CD4-positive, alpha-beta T cell treated with Interleukin-4 for 1 hour (primary cell): ENCODE measurements around the gene LDB2.
"Not testable (repeated sequence)": the region's sequence is repeated elsewhere in the genome, so short reads cannot be mapped to it uniquely, and the experiment has no call there.

Source experiments
- DNase-seq, 2 donors: peaks; one replicate each; pipeline ENCODE4 v3.0.0-alpha.2; 2020 to 2022

Gene LDB2

GRCh38 chr4:16582526-16582925 is 315.9 kb downstream of the LDB2 start:
- DNase-seq, result no peak

- no peak for DNase-seq
Measured at GRCh38 chr4:16582036-16582435, 316.4 kb downstream of the LDB2 start.

GRCh38 chr4:16581117-16581516 is 317.3 kb downstream of the LDB2 start:
- DNase-seq, result no peak

- DNase-seq, result no peak
Measured at GRCh38 chr4:16580514-16580913, 317.9 kb downstream of the LDB2 start.

- DNase-seq, result no peak
Measured at GRCh38 chr4:16579866-16580265, 318.6 kb downstream of the LDB2 start.

GRCh38 chr4:16577177-16577576 is 321.3 kb downstream of the LDB2 start:
- no peak for DNase-seq

DNA sequence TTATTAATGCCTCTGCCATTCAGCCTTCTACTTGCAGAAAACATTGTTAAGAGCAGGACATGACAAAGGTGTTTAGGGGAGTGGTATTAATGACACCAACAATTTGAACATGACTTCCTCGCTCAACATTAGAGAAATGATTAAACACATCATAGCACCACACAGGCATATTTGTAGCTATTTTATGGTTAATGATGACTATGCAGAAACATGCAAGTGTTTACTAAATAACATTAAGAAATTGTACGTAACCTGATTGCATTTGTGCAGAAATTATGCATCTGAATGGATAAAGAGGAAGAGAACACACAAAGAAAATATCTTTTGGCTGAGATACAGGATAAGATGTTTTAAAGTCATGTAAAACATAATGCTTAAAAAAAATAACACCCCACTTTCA is 323.5 kb downstream of the LDB2 start:
- no peak for DNase-seq

DNA sequence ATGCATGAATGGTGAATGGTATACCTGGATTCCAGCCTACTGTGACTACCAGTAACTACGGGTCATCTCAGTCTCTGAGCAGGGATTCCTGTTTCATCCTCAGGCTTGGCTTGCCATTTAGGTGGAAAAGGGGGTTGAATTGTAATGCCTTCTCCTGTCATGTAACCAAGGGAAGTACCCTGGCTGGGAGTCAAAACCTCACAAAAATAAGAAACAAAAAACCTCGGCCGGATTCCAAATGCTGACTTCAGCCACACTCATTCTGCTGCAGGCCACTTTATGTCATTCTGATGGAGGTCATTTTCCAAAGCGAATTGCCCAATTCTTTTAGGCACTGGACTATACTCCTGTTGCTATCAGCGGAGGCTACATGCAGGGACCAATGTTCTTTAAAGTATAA is 324.7 kb downstream of the LDB2 start:
- DNase-seq, result no peak

- DNase-seq, result no peak
Measured at GRCh38 chr4:16573206-16573605, 325.2 kb downstream of the LDB2 start.

GRCh38 chr4:16572631-16573030 is 325.8 kb downstream of the LDB2 start:
- no peak for DNase-seq

GRCh38 chr4:16572161-16572560 is 326.3 kb downstream of the LDB2 start:
- no peak for DNase-seq

GRCh38 chr4:16569790-16570189 is 328.7 kb downstream of the LDB2 start:
- DNase-seq, result no peak

DNA sequence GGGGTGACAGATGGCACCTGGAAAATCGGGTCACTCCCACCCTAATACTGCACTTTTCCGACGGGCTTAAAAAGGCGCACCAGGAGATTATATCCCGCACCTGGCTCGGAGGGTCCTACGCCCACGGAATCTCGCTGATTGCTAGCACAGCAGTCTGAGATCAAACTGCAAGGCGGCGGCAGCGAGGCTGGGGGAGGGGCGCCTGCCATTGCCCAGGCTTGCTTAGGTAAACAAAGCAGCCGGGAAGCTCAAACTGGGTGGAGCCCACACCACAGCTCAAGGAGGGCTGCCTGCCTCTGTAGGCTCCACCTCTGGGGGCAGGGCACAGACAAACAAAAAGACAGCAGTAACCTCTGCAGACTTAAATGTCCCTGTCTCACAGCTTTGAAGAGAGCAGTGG is 341.1 kb downstream of the LDB2 start:
- DNase-seq, result not testable (repeated sequence)

- no peak for DNase-seq
Measured at GRCh38 chr4:16555156-16555555, 343.3 kb downstream of the LDB2 start.

DNA sequence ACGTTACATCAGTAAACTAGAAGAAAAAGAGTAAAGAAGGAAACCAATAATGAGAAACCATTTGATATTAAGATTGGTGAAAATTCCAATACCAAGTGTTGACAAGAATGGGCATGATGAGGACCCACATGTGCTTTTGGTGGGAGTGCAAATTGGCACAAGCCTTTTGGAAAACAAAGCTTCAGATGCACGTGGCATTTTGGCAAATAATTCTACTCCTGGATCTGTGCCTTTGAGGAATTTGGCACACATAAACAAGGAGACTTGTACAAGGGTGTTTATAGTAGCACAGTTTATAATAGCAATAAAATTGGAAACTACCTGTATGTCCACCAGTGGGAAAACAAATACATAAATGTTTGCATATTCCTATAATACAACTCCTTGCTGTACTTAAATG is 347.9 kb downstream of the LDB2 start:
- DNase-seq, result no peak

- no peak for DNase-seq
Measured at GRCh38 chr4:16545656-16546055, 352.8 kb downstream of the LDB2 start.

- DNase-seq, result no peak
Measured at GRCh38 chr4:16544869-16545268, 353.6 kb downstream of the LDB2 start.

DNA sequence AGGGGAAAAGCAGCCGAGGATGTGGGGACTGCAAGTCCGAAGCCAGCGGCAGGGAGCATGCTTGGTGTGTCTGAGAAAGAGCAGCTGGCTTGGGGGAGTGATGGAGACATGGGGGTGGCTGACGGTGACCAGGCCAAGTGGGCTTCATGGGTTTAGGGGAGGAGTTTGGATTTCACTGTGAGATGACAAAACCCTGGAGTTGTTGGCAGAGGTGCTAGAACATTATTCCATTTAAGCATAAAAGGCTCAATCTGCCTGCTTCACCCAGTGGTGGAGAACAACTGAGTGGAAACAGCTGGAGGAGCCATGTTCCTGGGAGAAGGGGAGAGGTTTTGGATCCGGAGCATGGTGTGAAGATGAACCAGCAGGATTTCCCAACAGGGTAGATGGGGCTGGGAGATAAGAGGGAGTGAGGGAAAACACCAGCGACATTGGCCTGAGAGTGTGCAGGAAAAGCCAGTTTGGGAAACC is 354.2 kb downstream of the LDB2 start:
- DNase-seq, result no peak

GRCh38 chr4:16537926-16538325 is 360.5 kb downstream of the LDB2 start:
- DNase-seq, result no peak

DNA sequence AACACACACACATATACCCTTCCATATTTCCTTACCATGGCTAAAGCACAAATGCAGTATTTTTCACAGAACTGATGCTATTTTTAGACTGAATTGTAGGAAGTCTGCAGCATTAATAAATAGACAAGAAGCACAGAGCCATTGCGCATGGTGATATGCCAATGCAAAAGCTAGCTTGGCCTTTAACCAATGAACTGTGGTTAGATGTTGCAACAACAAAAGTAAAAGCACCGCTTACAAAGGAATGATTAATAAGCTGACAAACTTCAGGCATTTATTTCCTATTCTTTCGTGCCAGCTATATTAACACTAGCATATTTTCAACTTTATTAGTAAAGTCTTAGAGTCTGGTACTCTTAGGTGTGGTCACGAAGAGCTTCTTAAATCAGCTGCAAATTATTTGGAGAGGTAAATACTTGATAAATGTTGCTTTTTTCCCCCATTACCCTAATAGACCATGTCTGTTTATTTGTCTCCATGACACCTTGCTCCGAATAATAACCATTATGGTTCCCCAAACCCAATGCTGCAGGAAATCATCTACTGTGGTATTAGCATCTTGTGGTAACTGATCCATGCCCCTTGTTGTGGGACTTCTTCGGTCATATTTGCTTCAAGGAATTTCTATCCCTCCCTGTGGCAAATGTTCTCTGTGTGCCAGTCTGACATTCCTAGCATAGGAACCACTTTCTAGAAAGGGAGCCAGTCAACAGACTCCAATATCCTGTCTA is 366.0 kb downstream of the LDB2 start:
- no peak for DNase-seq

DNA sequence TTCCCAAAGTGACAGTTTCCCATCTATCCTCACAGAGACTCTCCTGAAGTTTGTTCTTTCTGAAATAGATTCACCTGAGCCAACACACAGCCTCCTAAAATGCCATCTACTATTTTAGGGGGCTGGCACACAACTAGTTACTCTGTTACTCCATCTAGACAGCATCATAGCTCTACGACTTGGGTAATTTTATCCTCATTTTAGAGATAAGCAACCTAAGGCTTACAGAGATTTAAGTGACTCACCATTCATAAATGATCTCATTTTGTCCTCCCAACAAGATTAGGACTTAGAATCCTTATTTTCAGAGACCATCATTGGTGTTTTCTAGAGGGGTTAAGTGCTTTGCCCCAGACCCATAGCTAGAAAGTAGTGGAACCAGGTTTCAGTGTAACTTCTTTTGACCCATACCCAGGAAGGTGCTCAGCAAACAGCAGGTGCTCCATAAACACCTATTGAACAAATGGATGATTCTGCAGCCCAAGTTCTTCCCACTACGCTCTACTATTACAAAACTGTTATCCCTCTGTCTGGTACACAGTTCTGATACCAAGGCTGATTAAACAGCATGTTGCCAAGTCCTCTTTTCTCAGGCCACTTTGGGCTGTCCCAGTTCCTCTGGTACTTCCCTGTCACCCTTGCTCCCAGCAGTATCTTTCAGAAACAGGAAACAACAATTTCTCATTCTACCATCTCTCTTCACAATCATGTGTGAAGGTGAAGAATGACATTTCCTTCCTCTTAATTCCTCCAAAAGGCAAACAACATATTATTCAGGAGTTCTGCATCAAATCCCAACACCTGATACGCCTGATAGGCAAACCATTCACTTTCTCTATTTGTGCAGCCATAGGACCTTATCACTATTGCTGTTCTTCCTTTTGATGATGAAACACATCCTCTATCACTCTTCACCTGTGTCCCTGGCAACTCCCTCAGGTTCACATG is 367.5 kb downstream of the LDB2 start:
- no peak for DNase-seq

DNA sequence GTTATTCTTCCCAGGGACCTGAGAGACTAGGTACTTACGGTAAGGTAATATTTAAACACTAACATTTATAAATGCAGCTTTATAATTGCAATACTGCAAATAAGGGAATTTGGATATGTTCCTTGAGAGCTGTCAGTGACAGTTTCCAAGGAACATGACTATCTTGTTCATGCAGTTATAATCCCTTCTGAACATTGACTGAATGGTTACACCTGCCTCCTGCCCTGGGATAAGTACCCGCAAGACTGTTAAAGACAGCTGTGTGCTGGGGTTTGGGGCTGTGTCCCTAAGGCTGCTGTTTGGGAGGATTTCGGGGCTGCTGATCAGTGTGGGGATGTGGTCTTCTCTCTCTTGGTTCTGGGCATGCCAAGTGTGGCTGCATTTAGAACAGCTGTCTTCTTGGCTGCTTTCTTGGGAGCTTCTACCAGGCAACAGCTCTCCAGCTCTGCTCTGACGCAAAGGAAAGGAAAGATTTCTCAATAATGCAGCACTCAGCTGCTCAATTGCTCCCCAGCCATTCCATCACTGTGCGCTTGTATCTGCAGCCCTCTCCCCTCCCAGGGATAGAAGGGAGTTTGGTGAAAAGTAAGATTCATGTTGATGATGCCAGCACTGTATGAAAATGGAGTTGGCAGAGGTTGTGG is 373.4 kb downstream of the LDB2 start:
- DNase-seq, result no peak

- no peak for DNase-seq
Measured at GRCh38 chr4:16524406-16524805, 374.0 kb downstream of the LDB2 start.

DNA sequence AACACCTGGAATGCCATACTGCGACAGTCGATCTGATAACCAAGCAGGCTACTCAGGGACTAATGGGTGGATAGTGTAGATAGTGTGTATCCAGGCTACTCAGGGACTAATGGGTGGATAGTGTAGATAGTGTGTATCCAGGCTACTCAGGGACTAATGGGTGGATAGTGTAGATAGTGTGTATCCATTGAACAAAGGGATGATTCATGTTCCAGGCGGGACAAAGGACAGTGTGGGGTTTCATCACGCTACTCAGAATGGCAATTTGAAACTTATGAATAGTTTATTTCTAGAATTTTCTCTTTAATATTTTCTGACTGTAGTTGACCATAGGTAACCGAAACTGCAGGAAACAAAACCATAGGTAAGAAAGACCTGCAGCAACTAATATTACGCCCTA is 374.9 kb downstream of the LDB2 start:
- not testable (repeated sequence) for DNase-seq
